NCI-H146 (cell line): ENCODE measurements around the gene ELK3.

Source experiments
- DNase-seq: peaks from one replicate; lab custom pipeline; 2025; lab: John Stamatoyannopoulos, UW

The ELK3 gene

DNA sequence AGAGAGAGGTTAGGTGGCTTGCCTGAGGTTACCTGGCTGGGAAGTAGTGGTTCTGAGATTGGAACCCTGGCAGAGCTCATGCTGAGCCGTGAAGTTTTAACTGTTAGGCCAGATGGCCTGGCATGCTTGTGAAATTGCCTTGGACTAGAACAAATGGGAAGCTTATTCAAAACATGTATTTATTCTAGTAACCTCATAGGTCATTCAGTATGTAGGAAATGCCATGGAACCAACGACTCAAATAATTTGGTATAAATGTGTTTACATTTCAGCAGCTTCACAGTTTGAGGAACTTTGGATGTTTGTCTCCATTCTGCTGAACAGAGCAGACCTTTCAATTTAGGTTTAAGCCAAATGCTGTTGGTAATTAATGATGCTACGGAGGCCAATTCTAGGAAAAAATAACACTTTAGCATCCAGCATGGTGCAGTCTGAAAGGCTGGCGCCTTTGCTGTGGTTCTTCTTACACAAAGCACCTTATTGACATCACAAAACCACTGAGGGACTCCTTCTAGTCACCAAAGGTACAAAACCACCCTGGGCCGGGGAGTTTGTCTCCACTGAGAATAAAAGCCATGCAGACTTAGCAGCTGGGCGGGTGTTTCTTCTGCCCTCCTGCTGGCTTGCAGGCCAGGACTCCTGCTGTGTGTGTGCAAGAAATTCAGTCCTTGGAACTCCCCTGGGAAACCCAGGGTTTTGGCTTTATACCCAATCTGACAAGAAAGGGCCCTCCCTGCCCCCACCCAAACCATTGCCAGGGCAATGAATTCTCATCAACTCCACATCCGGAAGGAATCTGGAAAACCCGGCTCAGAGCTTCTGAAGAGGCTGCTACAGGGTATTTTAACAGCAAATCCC is 64.2 kb downstream of the ELK3 start:
- DNase-seq, result peak; percentile 23

DNA sequence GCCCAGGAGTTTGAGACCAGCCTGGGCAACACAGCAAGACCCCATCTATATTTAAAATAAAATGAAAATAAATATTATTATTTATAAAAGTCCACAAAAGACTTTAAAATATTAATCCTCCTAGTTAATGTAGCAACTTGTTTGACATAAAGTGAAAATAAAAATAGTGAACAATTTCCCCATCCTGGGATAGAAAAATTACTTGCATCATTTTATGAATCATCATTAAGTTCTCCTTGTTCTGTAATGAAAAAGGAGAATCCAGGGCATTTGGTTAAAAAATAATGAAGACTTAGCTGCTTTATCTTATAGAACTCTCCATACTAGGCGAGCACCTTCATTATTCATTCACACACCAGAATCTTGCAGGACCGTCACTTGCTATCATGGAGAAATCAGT is 66.1 kb downstream of the ELK3 start:
- DNase-seq, result no peak

DNA sequence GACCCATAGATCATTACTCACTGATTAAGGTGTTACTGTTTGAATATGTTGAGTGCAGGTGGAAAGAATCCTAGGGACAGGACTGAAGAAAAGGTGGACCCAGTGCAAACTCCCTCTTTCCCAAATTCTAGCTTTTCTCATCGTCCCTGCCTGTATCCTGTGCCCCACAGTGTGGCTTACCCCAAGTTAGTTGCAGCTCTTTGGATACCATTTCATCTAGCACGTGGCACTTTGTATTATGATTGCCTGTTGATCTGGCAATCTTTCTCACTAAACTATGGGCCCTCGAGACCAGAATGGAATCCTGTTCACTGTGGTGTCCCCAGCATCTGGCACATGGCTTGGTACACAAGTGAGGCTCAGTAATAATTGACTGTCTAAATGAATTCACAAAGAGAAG is 66.5 kb downstream of the ELK3 start:
- no peak for DNase-seq

DNA sequence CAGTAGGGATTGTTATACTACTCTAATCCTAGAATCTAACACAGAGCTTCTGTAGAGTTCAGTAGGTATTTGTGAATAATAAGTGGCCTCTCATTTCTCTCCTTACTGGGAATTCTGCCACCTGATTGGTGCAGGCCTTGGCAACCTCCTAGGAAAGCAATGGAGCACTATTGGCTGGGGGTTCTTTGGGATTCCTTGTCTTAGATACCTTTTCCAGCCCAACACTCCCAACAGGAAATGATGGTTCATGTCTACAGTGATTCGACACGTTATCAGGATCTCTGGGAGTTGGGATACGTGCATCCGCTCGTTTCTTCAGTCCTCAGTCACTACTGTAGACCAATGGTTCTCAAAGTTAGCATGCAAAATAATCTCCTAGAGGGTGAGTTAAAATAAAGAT is 67.4 kb downstream of the ELK3 start:
- no peak for DNase-seq

DNA sequence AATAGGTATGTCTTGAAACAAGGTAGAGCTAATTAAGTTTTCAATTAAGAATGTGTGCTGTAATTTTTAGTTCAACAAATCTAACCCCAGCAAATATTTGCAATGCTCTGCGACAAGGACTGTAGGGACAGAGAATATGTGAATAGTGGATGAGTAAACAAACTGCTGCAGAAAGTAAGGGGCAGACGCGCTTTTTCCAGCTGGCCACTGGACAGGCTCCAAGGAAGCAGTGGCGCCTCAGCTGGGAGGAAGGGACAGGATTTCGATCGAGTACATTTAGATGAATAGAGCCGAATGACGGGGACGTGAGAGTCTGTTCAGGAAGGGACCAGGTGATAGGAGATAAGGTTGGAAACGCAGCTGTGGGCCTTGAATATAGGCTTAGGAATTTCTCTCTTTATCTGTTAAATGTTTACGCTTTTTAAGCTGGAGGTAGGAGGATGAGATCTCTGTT is 69.3 kb downstream of the ELK3 start:
- DNase-seq, result peak; percentile 84

- no peak for DNase-seq
Observed at GRCh38 chr12:96265400-96265799, 71.2 kb downstream of the ELK3 start.

GRCh38 chr12:96265836-96266235 is 71.7 kb downstream of the ELK3 start:
- DNase-seq, result no peak

DNA sequence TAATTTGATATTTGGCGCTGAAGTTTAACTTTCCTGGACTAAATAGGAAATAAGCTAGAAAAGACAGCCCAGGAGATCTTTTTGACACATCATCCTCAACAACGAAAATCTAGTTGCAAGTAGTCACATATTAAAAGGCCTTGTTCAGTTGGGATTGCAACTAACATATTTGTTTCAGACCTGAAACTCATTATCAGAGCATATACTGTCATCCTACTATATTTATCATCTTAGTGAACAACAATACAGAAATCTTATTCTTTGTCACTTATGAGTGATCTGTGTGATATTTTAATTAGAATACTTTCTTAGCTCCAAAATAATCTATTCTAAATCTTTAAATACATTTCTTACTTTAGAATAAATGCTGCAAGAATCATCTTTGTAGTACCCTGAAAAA is 72.1 kb downstream of the ELK3 start:
- no peak for DNase-seq

DNA sequence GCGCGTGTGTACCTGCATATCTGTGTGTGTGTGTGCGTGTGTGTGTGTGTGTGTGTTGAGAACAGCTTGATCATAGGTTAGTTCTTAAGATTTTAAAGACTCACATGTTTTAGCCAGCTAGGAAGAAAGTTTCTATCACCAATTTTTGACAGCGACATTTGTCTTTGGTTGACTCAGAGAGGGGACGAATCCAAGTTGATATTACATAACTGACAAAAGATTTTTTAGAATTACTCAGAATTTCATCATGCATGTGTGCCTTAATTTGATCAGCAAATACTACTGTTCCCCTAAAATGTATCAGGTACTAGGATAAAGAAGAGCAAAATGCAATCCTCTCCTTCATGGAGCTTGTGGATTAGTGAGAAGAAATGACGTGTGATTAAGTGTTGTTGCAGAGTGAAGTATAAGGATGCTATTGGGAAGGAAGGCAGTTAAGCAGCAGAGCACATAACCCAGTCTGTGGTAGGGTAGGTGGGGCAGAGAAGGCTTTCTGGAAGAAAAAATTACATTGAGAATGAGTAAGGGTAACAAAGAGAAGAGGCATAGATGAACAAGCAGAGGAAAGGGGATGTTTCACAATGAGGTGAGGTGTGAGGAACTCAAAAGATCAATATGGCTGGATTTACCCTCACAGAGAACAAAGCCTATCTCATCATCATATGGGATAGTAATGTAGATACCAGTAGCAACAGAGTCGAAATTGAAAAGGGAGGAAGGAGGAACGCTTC is 77.5 kb downstream of the ELK3 start:
- no peak for DNase-seq

- no peak for DNase-seq
Observed at GRCh38 chr12:96274331-96274730, 80.2 kb downstream of the ELK3 start.

DNA sequence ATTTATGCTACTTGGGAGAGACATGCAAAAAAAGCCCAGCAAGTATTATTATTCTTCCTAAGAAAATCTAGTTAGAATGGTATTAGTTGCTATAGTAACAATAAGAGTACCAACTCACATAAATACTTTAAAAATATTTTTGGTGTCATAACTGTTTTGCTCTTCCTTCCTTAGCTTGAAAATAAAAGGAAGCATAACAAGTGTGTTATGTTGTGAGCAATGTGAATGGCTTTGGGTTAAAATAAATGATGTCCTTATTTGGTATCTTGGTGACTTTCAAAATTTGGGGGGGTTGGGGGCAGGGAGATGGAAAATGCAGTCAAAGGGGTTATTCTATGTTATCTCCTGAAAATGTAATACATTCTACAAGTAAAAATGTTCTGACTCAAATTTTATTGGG is 91.0 kb downstream of the ELK3 start:
- no peak for DNase-seq

DNA sequence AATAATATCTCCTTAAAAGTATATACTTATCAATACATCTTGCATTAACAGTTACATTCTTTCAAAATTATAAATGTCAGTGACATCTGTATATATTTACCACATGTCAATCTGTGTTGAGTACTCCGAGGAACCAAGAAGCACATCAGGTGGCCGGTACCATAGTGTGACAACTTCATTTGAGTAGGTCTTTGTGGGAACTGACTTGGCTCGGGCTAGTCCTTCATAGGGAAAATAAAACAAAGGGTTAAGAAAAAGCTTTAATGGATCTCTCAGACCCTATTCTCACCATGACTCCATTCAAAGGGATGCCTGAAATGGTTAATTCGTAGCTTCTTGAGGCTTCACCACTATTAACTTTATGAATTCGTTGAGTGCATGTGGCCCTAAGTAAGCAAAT is 94.9 kb downstream of the ELK3 start:
- no peak for DNase-seq

GRCh38 chr12:96293093-96293492 is 98.9 kb downstream of the ELK3 start:
- no peak for DNase-seq

GRCh38 chr12:96294831-96295230 is 100.7 kb downstream of the ELK3 start:
- no peak for DNase-seq

GRCh38 chr12:96295532-96296160 is 101.5 kb downstream of the ELK3 start:
- no peak for DNase-seq

GRCh38 chr12:96297504-96297903 is 103.3 kb downstream of the ELK3 start:
- no peak for DNase-seq

DNA sequence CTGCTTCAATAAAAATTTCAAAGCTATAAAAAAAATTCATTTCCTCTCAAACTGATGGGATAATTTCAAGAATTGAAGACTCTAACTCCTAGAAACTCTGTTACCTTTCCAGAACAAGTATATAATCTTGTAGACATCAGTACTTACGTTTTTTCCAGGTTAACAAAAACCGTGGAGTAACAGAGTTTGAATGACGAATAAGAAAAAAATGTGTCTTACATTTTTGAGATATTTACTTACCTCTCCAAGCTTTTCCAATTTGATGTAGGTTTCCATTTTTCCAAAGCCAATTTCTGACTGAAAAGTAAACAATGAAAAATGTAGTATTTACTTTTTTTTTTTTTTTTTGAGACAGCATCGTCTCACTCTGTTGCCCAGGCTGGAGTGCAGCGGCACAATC is 105.9 kb downstream of the ELK3 start:
- DNase-seq, result no peak

DNA sequence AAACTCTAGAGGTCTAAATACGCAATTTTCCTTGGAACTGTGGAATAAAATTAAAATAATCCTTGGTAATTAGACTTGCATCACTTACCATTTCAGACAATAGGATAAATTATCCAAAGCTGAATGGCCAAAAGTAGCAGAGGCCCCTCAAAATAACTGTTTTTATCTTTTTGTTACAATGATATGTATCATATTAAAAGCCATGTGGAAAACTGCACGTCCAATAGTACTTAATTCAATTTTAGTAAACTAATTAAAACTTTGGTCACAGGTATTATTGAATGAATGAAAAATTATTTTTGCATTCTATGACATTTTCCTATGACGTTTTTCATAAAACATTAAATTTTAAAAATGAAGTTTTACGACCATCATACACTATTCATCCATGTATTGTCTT is 107.6 kb downstream of the ELK3 start:
- no peak for DNase-seq

- DNase-seq, result no peak
Observed at GRCh38 chr12:96302687-96303310, 108.6 kb downstream of the ELK3 start.

- DNase-seq, result no peak
Observed at GRCh38 chr12:96303653-96304052, 109.5 kb downstream of the ELK3 start.

- no peak for DNase-seq
Observed at GRCh38 chr12:96305665-96306064, 111.5 kb downstream of the ELK3 start.

- no peak for DNase-seq
Observed at GRCh38 chr12:96308881-96309280, 114.7 kb downstream of the ELK3 start.
